HG02678 (cell line): Measurements from ENCODE around the gene PTPN1.
"Not testable (repeated sequence)": the region's sequence is repeated elsewhere in the genome, so short reads cannot be mapped to it uniquely, and the experiment has no call there.

Source experiments
- ATAC-seq: cut with Tn5 transposase; IDR thresholded peaks from one replicate; pipeline ENCODE4 v1.9.1; 2021; ENCODE audit warnings: mild to moderate bottlenecking, moderate library complexity; ENCODE audit not compliant: unreplicated experiment

Gene PTPN1

DNA sequence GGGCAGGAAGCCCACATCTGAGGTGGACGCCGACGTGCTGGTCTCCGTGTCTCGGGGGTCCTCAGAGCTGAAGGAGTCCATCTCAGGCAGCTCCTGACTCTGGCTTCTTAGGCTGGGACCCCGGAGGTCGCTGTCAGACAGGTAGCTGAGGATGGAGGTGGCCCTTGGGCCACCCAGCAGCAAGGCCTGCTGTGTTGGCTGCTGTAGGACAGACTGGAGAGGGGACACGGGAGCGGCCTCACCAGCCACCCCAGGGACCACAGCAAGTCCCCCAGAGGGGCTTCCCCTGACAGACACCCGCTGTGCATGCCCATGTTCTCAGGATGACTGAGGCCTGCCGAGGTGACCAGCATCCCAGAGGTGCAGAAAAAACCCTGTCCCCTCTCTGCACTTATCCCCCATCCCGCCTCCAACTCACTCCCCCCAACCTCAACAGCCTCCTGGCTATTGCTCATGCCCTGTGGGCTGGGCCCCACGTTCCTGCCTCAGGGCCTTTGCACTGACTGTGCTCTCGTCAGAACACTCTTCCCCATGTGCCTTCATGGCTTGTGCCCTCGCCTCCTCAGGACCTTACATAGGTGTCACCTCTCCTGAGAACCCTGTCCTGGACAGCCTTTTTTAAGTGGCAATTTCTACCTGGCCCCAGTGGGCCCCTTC is 92.4 kb downstream of the PTPN1 start:
- no peak for ATAC-seq

DNA sequence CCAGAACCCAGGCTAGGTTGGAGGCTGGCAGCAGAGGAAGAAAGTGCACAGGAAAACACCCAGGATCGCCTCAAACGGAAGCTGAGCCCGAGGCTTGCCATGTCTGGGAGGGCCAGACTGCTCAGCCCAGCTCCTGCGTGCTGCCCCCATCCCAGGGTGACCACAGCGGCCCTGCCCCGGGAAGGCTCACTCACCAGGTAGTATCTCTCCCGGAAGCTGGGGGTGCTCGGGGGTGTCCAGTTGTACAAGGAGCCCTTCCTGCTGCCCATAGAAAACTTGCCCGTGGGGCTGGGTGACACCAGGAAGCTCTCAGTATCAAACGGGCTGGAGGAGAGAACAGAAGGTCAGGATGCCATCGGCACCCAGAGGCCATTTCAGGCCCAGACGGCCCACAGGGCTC is 94.3 kb downstream of the PTPN1 start:
- no peak for ATAC-seq

DNA sequence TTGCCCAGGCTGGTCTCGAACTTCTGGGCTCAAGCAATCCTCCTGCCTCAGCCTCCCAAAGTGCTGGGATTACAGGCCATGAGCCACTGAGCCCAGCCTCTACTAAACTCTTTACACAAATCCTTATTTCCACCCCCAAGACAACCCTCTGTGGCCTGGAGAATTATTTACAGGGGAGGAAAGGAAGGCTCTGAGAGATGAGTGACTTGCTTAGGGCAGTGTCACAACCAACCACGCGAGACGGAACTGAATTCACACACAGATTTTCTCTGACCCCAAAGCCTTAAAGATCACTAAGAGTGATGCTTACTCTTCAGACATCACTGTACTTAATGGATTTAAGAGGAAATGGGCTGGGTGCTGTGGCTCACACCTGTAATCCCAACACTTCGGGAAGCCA is 95.0 kb downstream of the PTPN1 start:
- ATAC-seq = no peak

GRCh38 chr20:50607436-50607835 is 97.3 kb downstream of the PTPN1 start:
- ATAC-seq = no peak

- ATAC-seq = no peak
Observed at GRCh38 chr20:50607850-50608749, 97.9 kb downstream of the PTPN1 start.

DNA sequence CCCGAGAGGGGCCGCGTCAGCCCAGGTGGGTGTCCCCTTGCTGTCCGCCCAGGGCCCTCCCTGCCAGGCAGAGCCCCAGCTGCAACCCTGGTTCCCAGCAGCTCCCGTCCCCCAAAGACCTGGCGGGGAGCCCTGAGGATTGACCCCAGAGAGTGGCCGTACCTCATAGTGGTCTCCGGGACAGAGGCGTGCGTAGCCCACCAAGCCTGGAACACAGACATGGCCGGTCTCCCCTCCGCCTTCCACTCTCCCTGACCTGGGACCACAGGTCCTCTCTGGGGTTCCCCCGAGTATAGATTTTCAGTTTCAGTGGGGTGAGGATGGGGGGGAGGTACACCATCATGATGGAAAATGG is 98.5 kb downstream of the PTPN1 start:
- no peak for ATAC-seq

- ATAC-seq = no peak
Observed at GRCh38 chr20:50609438-50609989, 99.3 kb downstream of the PTPN1 start.

- ATAC-seq = no peak
Observed at GRCh38 chr20:50610212-50610718, 100.1 kb downstream of the PTPN1 start.

DNA sequence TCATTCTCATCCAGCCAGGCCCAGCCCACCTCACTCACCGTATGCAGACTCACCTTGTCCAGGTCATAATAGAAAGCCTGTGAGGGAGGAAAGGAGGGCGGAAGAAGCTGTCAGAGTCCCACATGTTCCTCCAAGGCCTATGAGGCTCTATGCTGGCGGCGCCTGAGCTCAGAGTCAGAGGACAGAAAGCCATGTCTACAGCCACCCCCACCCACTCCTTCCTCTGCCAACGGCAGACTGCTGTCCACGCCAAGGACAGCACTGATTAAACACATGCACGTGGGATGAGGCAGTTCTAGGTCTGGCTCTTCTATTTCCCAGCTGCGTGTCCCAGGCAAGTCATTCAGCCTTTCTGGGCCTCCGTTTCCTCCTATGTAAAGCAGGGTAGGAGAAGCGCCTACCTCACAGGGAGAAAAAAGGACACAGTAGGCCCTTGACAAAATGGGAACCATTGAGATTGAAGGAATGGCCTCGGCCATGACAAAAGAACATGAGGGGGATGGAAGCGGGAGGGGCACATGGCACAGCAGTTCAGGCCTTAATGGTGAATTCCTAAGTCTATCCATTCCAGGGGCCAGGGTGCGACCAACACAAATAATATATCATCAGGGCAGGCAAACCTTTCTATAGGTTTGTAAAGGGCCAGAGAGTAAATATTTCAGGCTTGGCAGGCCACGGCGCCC is 101.1 kb downstream of the PTPN1 start:
- ATAC-seq = no peak

DNA sequence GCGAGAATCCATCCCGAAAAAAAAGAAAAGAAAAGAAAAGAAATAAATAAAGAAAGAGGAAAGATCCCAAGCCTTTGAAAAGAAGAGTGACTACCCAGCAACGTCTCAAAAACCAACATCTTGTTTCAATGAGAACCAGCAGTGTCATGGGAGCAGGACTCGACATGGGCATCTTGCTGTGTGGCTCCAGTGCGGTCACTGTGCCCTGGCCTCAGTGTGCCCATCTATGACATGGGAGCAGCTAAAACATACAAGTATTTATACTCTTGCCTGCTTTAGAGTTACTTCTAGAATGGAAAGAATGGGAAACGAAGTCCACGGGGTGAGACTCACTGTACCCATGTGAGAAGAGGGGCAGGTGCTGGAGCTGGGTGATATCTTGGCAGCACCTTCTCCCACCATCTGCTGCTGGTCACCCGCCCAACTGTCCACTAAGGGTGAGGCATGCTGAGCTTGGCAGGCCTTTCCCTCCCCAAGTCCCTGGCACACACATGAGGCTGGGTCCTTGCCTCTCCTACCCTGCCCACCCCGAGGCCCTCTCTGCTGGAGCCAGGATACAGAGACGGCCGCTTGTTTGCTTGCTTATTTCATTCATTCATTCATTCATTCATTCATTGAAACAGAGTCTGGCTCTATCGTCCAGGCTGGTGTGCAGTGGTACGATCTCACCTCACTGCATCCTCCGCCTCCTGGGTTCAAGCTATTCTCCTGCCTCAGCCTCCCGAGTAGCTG is 103.4 kb downstream of the PTPN1 start:
- ATAC-seq = no peak

- ATAC-seq = no peak
Observed at GRCh38 chr20:50615407-50615806, 105.2 kb downstream of the PTPN1 start.

- ATAC-seq = no peak
Observed at GRCh38 chr20:50617022-50617421, 106.8 kb downstream of the PTPN1 start.

- ATAC-seq = no peak
Observed at GRCh38 chr20:50618537-50618936, 108.4 kb downstream of the PTPN1 start.

GRCh38 chr20:50620459-50620858 is 110.3 kb downstream of the PTPN1 start:
- ATAC-seq = not testable (repeated sequence)

- no peak for ATAC-seq
Observed at GRCh38 chr20:50621068-50621665, 111.0 kb downstream of the PTPN1 start.

DNA sequence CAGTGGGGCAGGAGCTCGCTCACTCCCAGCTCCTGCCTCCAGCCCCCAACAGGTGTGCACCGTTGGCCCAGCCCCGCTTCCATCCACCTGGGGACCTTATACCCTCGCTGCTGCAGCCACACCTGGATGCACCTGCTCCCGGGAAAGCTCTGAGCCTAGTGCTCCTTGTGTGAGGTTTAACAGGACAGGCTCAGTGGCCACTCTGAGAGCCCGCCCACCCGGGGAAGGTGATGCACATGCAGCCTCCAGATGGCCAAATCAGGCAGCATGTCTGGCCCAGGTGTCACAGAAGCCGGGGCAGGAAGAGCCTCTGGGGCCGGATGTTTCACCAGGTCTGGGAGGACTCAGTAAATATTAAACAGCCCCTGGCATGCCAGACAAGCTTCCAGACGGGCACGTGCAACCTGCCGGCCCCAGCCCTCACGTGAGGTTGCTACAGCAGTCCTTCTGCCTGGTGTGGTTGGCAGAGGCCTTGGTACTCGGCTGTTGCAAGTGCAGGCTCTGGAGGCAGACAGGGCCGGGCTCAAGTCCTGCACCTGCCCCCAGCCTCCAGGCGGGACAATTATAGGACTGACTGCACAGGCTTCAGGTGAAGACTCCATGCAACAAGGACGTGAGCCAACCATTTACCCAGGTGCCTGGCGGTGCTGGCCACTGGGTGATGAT is 114.3 kb downstream of the PTPN1 start:
- no peak for ATAC-seq

DNA sequence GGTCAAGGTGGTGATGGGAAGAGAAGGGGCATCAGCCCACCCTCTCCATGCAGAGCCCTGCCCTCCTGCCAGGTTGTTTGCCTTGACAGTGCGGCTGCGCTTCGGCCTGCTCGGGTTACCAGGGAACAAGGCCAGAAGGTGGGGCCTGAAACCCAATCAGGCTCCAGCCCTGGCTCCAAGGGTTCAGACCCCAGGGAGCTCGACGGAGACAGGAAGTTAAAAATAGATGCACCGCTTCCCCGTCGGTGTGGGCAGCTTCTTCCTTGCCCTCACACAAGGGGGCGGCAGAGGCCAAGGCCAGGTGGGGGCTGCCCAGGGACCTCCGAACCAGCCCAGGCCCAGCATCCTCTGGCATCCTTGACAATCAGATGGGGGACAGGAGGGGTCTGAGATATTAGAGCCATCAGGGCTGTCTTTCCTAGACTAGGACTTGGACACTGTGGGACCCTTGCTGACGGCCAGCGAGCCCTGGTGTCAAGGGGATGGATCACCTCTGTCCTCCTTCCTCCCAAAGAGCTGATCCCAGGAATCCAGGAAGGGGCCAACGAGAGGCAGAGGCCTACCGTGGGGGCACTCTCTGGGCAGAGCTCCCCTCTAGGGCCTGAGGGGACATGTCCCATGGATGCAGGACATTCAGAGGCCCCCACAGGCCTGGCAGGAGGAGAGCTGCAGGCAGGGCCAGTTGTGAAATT is 115.9 kb downstream of the PTPN1 start:
- ATAC-seq = no peak

GRCh38 chr20:50627747-50628146 is 117.6 kb downstream of the PTPN1 start:
- ATAC-seq = no peak

DNA sequence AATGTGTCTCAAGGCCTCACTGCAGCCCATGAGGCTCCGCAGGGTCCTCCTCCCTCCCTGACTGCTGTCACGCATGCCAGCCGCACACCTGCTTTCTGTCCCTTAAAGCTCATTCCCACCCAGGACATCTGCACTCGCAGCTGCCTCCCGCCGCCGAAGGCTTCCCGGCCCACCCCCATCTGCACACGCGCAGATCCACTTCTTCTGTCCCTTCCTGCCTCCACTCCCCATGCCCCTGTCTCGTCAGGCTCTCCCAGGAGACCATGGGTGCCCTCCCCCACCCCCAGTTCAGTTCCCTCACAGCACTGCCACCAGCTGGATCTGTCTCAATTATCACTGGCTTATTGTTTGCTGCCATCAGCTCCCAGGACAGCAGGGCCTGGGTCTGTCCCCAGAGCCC is 118.1 kb downstream of the PTPN1 start:
- ATAC-seq = no peak
